Hepatocyte (in vitro differentiated cells): Measurements from ENCODE around the gene CPTP.

Experiments used
- CTCF ChIP-seq: fragments of 200-600 bp; sonication (generic); IDR thresholded peaks from 2 replicates; pipeline ENCODE4 v1.5.1; 2016; ENCODE audit warnings: antibody characterized with exemption, mild to moderate bottlenecking; ENCODE audit not compliant: poor library complexity
- EZH2 ChIP-seq: fragments of 200-600 bp; sonication (generic); IDR thresholded peaks from 2 replicates; pipeline ENCODE4 v1.6.1; 2016; ENCODE audit warnings: antibody characterized with exemption, mild to moderate bottlenecking, borderline replicate concordance
- EZH2phosphoT487 ChIP-seq: fragments of 200-600 bp; sonication (generic); IDR thresholded peaks from one replicate; pipeline ENCODE4 v1.6.1; 2018; ENCODE audit warnings: antibody characterized with exemption, mild to moderate bottlenecking, low read depth, moderate library complexity; ENCODE audit not compliant: unreplicated experiment, severe bottlenecking

GRCh38 chr1:1347663-1348419, 23.2 kb downstream of the CPTP start:
- TF ChIP-seq CTCF = no peak
- no peak for TF ChIP-seq EZH2
- no peak for TF ChIP-seq EZH2phosphoT487
